ENCODE data around the gene COG5.

- no peak for TF ChIP-seq POLR2A (IDR thresholded peaks at IDR 0.05)
- no peak for TF ChIP-seq CTCF (IDR thresholded peaks at IDR 0.05)
Observed at GRCh38 chr7:107582875-107583274, 19.2 kb upstream of the COG5 start.

Measured in heart left ventricle (tissue), 13 donors.